Left ventricle myocardium inferior (tissue), 1 donor: ENCODE results near the gene CRISP2. TPM values are rescaled to one million over a fixed set of nuclear protein-coding genes. Genes with fewer than 3 reads are reported as not detected.
"Not testable (repeated sequence)": the region's sequence is repeated elsewhere in the genome, so short reads cannot be mapped to it uniquely, and the experiment has no call there.

ENCODE experiments used
- DNase-seq: peaks from one replicate; pipeline ENCODE4 v3.0.0-alpha.2; 2020
- H3K27ac ChIP-seq: fragments of 200-600 bp; replicated peaks from 2 replicates; pipeline ENCODE4 v1.8.0; 2021
- H3K27me3 ChIP-seq: fragments of 200-600 bp; 2 replicates; pipeline ENCODE4 v1.8.0; 2021; ENCODE audit warnings: low read depth
- H3K36me3 ChIP-seq: fragments of 200-600 bp; 2 replicates; pipeline ENCODE4 v1.8.0; 2021
- H3K4me1 ChIP-seq: fragments of 200-600 bp; 2 replicates; pipeline ENCODE4 v1.8.0; 2021
- H3K4me3 ChIP-seq: fragments of 200-600 bp; 2 replicates; pipeline ENCODE4 v1.8.0; 2021; ENCODE audit warnings: mild to moderate bottlenecking, moderate library complexity
- H3K9me3 ChIP-seq: fragments of 200-600 bp; replicated peaks from 2 replicates; pipeline ENCODE4 v1.8.0; 2021
- intact Hi-C: fragments of 100-400 bp; cut with micrococcal nuclease; formaldehyde crosslinking; loops from one replicate; pipeline ENCODE4 v1.11.0; 2022
- total RNA-seq: library from RNA; stranded (reverse); fragmentation: NEBNext Ultra II Directional; extraction: Animal tissue kit (Norgen Biotek cat#: 25700); gene quantifications from one replicate; pipeline ENCODE4 v1.2.1, GENCODE V29; 2021
- TF ChIP-seq, protein P1 (sequence below): fragments of 200-600 bp; IDR thresholded peaks from 2 replicates; pipeline ENCODE4 v1.8.0; 2021; ENCODE audit warnings: antibody characterized with exemption, mild to moderate bottlenecking, borderline replicate concordance
- donor health status: DM: no; HTN: yes; CAD: no; lungs with severe emphysema.

CRISP2 gene
- total RNA-seq, 1 donor from 2014 or later, result not detected

DNA sequence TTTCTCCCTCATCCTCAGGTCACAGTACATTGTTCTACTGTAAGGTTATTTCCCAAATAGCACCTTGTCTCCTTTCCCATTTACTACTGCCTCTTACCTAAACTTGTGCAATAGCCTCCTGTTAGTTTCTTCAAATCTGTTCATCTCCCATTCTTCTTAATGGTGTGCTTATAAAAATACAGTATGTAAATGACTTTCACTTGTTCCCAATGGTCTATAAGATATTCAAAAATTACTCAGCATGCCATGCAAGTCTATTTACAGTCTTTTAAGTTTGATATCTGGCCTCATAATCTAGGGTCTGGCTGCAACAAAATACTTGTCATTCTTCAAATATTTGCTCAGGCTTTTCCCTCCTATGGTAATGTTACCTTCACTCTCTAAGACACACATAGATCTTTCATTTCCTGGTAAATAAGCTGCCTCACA lies 45.2 kb downstream of the CRISP2 start:
- TF ChIP-seq, protein P1, sequence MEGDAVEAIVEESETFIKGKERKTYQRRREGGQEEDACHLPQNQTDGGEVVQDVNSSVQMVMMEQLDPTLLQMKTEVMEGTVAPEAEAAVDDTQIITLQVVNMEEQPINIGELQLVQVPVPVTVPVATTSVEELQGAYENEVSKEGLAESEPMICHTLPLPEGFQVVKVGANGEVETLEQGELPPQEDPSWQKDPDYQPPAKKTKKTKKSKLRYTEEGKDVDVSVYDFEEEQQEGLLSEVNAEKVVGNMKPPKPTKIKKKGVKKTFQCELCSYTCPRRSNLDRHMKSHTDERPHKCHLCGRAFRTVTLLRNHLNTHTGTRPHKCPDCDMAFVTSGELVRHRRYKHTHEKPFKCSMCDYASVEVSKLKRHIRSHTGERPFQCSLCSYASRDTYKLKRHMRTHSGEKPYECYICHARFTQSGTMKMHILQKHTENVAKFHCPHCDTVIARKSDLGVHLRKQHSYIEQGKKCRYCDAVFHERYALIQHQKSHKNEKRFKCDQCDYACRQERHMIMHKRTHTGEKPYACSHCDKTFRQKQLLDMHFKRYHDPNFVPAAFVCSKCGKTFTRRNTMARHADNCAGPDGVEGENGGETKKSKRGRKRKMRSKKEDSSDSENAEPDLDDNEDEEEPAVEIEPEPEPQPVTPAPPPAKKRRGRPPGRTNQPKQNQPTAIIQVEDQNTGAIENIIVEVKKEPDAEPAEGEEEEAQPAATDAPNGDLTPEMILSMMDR, result no peak
- Histone ChIP-seq H3K9me3 (peaks cover 5% of the 10 kb centered on the region), H3K4me1 (no peaks in the 10 kb centered on the region), H3K27me3 (no peaks in the 10 kb centered on the region), H3K27ac (no peak overlapping the region), H3K36me3 (no peaks in the 10 kb centered on the region), H3K4me3 (no peak overlapping the region)
- intact Hi-C loops, result no loop called here
- no peak for DNase-seq

DNA sequence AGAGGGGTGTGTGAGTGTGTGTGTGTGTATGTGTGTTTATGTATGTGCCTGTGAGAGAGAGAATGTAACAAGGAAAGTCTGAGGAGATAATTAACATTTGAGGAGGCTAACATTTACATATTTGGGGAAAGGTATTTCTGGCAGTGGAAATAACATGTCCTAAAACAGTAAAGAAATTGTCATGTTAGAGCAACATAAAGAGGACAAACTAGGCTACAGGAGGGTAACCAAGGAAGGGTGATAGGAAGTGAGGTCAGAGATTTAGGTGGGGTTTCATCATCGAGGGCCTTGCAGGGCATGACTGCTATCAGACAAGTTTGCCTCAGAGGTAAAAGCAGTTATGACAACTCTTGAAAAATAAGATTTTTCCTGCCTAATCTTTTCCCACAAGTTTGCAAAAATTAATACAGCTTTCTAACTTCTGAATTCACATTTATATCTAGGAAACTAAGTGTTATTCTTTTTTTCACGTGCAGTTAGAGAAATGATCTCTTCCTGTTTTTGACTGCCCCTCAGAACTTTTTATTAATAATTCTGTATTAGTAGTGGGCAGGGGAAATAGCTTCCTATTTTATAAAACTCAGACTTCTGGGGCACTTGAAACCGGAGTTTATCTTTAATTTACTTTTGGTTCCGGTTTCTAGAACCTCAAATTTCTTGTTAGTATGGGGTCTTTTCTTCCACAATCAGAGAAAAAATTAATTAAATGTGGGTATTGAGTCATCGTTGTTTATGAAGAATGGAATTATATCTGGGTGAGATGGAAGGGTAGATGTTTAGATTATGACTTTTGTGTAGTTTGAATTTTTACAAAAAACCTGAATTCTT lies 46.2 kb downstream of the CRISP2 start:
- Histone ChIP-seq H3K4me1 (no peaks in the 10 kb centered on the region), H3K27me3 (no peaks in the 10 kb centered on the region), H3K27ac (no peak overlapping the region), H3K4me3 (no peak overlapping the region), H3K36me3 (no peaks in the 10 kb centered on the region), H3K9me3 (peaks cover 4% of the 10 kb centered on the region)
- DNase-seq, result no peak
- intact Hi-C loops, result no loop called here
- TF ChIP-seq, protein P1, result no peak

DNA sequence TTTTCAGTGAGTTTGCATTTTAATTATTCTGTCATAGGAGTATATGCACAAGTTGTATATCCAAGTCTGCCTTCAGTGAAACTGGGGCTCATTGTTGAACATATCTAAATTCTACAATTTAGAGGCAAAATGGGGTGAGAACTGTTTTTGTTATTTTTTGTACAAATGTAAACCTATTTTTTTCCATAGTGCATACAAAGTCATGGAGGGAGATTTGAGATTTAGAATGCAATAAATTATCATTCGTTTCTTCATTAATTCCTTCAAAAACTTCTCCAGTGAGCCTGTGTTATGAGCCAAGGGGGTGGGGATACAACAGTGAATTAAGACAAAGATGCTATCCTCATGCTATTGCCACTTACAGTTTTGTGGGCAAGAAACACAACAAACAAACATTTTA lies 46.9 kb downstream of the CRISP2 start:
- intact Hi-C loops, result no loop called here
- TF ChIP-seq, protein P1, result no peak
- no peaks in the 10 kb centered on the region for H3K4me1 ChIP-seq
- no peak for DNase-seq
- no peaks in the 10 kb centered on the region for H3K9me3 ChIP-seq
- H3K36me3 ChIP-seq, result no peaks in the 10 kb centered on the region
- no peak overlapping the region for H3K27ac ChIP-seq
- no peak overlapping the region for H3K4me3 ChIP-seq
- H3K27me3 ChIP-seq, result no peaks in the 10 kb centered on the region

DNA sequence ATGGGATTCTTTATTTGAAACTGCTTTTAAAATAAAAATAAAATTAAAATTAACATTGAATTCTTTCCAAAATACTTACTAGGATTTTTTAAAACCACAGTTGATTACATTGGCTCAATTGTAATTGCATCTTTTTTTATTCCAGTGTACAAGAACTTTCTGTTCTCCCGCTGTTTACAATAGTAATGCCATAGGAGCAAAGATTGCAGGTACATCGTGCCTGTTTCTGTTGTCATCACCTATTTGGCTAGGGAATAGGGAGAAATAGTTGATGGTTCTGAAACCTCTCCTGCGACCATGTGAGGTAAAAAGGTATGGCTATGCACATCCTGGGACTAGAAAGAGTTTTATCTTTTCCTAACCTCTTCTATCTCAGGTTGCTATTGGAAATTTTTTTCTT lies 48.5 kb downstream of the CRISP2 start:
- no peaks in the 10 kb centered on the region for H3K9me3 ChIP-seq
- TF ChIP-seq, protein P1, result no peak
- H3K4me1 ChIP-seq, result no peaks in the 10 kb centered on the region
- H3K36me3 ChIP-seq, result no peaks in the 10 kb centered on the region
- no peaks in the 10 kb centered on the region for H3K27me3 ChIP-seq
- no peak overlapping the region for H3K27ac ChIP-seq
- H3K4me3 ChIP-seq, result no peak overlapping the region
- intact Hi-C loops, result no loop called here
- DNase-seq, result no peak

DNA sequence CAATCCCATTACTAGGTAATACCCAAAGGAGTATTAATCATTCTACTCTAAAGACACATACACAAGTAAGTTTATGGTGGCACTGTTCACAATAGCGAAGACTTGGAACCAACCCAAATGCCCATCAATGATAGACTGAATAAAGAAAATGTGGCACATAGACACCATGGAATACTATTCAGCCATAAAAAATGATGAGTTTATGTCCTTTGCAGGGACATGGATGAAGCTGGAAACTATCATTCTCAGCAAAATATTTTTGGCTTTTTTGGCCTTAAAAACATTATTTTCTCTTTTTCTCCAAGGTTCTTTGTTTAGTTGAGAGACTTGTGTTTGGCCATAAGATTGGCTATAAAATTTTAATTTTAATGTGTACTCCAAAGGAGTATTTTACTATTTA lies 49.3 kb downstream of the CRISP2 start:
- H3K27ac ChIP-seq, H3K4me3 ChIP-seq, H3K4me1 ChIP-seq, H3K9me3 ChIP-seq, H3K36me3 ChIP-seq, intact Hi-C loops, DNase-seq, H3K27me3 ChIP-seq: not testable (repeated sequence)

DNA sequence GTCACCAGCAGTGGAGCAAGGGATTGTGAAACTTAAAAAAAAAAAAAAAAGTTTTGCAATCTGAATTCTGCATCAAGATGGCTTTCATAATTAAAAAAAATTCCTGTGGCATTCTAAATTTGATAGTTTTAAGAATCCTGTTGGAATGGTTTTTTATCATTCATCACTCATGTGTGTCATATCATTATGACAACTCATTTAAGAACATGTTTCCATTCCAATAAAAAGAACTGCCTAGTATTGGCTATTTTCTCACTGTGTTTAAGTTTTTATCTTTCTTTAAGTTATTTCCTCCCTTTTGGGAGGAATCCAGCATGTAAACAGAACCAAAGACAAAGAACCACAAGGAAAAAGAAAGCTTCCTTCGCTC lies 50.5 kb downstream of the CRISP2 start:
- no peaks in the 10 kb centered on the region for H3K9me3 ChIP-seq
- no peaks in the 10 kb centered on the region for H3K36me3 ChIP-seq
- no peaks in the 10 kb centered on the region for H3K27me3 ChIP-seq
- no peak overlapping the region for H3K27ac ChIP-seq
- no peaks in the 10 kb centered on the region for H3K4me1 ChIP-seq
- no peak overlapping the region for H3K4me3 ChIP-seq
- DNase-seq, result no peak
- intact Hi-C loops, result no loop called here
- TF ChIP-seq, protein P1, result no peak
